Loucy (cell line): ENCODE data around the gene FOXP1.

Experiments
- H2AFZ ChIP-seq: fragments of 200-600 bp; sonication (generic); 2 replicates; pipeline ENCODE4 v1.6.0; 2016; ENCODE audit warnings: antibody characterized with exemption, mild to moderate bottlenecking, low read length, moderate library complexity
- H3F3A ChIP-seq: fragments of 200-600 bp; 2 replicates; pipeline ENCODE4 v1.6.0; 2016; ENCODE audit warnings: antibody characterized with exemption, low read depth, mild to moderate bottlenecking
- H3K27me3 ChIP-seq: fragments of 200-600 bp; sonication (generic); 2 replicates; pipeline ENCODE4 v1.6.1; 2014; ENCODE audit warnings: low read length, mild to moderate bottlenecking; ENCODE audit not compliant: insufficient read depth, poor library complexity, severe bottlenecking
- H3K36me3 ChIP-seq: fragments of 200-600 bp; sonication (generic); 2 replicates; pipeline ENCODE4 v1.6.1; 2016; ENCODE audit warnings: low read length; ENCODE audit not compliant: insufficient read depth
- H3K4me1 ChIP-seq: fragments of 200-600 bp; sonication (generic); 2 replicates; pipeline ENCODE4 v1.5.1; 2014; ENCODE audit warnings: low read length, mild to moderate bottlenecking; ENCODE audit not compliant: insufficient read depth, poor library complexity, severe bottlenecking
- H3K4me2 ChIP-seq: fragments of 200-600 bp; sonication (generic); 2 replicates; pipeline ENCODE4 v1.6.0; 2014; ENCODE audit warnings: antibody characterized with exemption, low read length, low read depth, mild to moderate bottlenecking; ENCODE audit not compliant: poor library complexity, severe bottlenecking
- H3K4me3 ChIP-seq: fragments of 200-600 bp; sonication (generic); 2 replicates; pipeline ENCODE4 v1.5.1; 2014; ENCODE audit warnings: low read length, mild to moderate bottlenecking, mixed read lengths; ENCODE audit not compliant: poor library complexity, severe bottlenecking
- H3K79me2 ChIP-seq: fragments of 200-600 bp; sonication (generic); 2 replicates; pipeline ENCODE4 v1.6.1; 2014; ENCODE audit warnings: low read length; ENCODE audit not compliant: insufficient read depth
- H3K9ac ChIP-seq: fragments of 200-600 bp; sonication (generic); 2 replicates; pipeline ENCODE4 v1.6.0; 2014; ENCODE audit warnings: mild to moderate bottlenecking, low read depth, low read length, moderate library complexity; ENCODE audit not compliant: poor library complexity, severe bottlenecking
- H3K9me2 ChIP-seq: fragments of 200-600 bp; sonication (generic); replicated peaks from 2 replicates; pipeline ENCODE4 v1.6.1; 2016; ENCODE audit warnings: low read depth, low read length, mixed read lengths
- H3K9me3 ChIP-seq: fragments of 200-600 bp; sonication (generic); 2 replicates; pipeline ENCODE4 v1.6.1; 2014; ENCODE audit warnings: mild to moderate bottlenecking, antibody characterized with exemption, low read length, low read depth; ENCODE audit not compliant: insufficient read depth
- H4K20me1 ChIP-seq: fragments of 200-600 bp; sonication (generic); 2 replicates; pipeline ENCODE4 v1.6.0; 2014; ENCODE audit warnings: antibody characterized with exemption, low read length, mild to moderate bottlenecking; ENCODE audit not compliant: insufficient read depth, poor library complexity, severe bottlenecking
- EZH2phosphoT487 ChIP-seq: fragments of 200-600 bp; IDR thresholded peaks from 2 replicates; pipeline ENCODE4 v1.6.1; 2018; ENCODE audit warnings: antibody characterized with exemption, mild to moderate bottlenecking, moderate library complexity, borderline replicate concordance
- TF ChIP-seq, protein P1 (sequence below): fragments of 200-600 bp; sonication (generic); conservative IDR thresholded peaks from 2 replicates; pipeline ENCODE4 v1.5.1; 2014; ENCODE audit warnings: mild to moderate bottlenecking, antibody characterized with exemption, low read length

Gene FOXP1

DNA sequence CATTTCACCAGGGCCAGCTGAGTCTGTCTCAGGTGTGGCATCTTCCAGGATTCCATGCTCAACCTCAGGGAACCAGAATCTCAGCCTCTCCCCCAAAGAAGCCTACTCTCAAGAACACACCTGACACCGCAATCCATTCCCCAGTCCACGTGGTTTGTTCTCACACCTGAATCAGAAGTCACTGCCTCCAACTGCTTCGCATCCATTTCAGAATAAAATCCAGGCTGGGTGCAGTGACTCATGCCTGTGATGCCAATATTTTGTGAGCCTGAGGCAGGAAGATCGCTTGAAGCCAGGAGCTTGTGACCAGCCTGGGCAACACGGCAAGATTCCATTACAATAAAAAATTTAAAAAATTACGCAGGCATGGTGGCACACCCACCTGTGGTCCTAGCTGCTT, 212.2 kb downstream of the FOXP1 start:
- Histone ChIP-seq H3F3A (no peaks in the 10 kb centered on the region), H3K4me3 (no peak overlapping the region), H4K20me1 (no peaks in the 10 kb centered on the region), H3K9me3 (no peaks in the 10 kb centered on the region), H3K27me3 (no peaks in the 10 kb centered on the region), H3K9me2 (no peaks in the 10 kb centered on the region), H3K4me1 (no peaks in the 10 kb centered on the region), H3K9ac (no peak overlapping the region), H3K79me2 (peaks cover 18% of the 10 kb centered on the region; the same call in 1 of the 2 replicates), H3K4me2 (no peak overlapping the region), H2AFZ (no peak overlapping the region), H3K36me3 (no peaks in the 10 kb centered on the region)
- TF ChIP-seq, protein P1, sequence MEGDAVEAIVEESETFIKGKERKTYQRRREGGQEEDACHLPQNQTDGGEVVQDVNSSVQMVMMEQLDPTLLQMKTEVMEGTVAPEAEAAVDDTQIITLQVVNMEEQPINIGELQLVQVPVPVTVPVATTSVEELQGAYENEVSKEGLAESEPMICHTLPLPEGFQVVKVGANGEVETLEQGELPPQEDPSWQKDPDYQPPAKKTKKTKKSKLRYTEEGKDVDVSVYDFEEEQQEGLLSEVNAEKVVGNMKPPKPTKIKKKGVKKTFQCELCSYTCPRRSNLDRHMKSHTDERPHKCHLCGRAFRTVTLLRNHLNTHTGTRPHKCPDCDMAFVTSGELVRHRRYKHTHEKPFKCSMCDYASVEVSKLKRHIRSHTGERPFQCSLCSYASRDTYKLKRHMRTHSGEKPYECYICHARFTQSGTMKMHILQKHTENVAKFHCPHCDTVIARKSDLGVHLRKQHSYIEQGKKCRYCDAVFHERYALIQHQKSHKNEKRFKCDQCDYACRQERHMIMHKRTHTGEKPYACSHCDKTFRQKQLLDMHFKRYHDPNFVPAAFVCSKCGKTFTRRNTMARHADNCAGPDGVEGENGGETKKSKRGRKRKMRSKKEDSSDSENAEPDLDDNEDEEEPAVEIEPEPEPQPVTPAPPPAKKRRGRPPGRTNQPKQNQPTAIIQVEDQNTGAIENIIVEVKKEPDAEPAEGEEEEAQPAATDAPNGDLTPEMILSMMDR, result no peak
- no peak for TF ChIP-seq EZH2phosphoT487

DNA sequence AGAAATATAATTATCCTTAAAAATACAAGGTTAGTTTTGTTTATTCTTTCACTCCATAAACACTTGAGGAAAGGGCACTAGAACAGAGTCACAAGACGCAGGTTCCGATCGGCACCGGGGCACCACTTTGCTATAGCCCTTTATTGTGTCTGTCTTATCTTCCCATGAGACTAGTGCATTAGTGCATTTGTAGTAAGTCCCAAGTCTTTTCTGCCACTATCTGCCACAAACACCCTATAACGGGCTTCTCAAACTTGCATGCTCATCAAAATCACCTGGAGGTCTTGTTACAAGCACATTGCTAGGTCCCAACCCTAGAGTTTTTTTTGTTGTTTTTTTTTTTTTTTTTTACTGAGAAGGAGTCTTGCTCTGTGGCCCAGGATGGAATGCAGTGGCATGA, 213.1 kb downstream of the FOXP1 start:
- no peaks in the 10 kb centered on the region for H3K36me3 ChIP-seq
- H3K4me1 ChIP-seq, result no peaks in the 10 kb centered on the region
- H3K4me2 ChIP-seq, result no peak overlapping the region
- no peak overlapping the region for H3K4me3 ChIP-seq
- H4K20me1 ChIP-seq, result no peaks in the 10 kb centered on the region
- no peaks in the 10 kb centered on the region for H3K9me2 ChIP-seq
- no peak for TF ChIP-seq EZH2phosphoT487
- TF ChIP-seq, protein P1, result no peak
- no peaks in the 10 kb centered on the region for H3K27me3 ChIP-seq
- no peak overlapping the region for H3K9ac ChIP-seq
- H2AFZ ChIP-seq, result no peak overlapping the region
- H3F3A ChIP-seq, result no peaks in the 10 kb centered on the region
- peaks cover 17% of the 10 kb centered on the region; the same call in 1 of the 2 replicates for H3K79me2 ChIP-seq
- no peaks in the 10 kb centered on the region for H3K9me3 ChIP-seq

DNA sequence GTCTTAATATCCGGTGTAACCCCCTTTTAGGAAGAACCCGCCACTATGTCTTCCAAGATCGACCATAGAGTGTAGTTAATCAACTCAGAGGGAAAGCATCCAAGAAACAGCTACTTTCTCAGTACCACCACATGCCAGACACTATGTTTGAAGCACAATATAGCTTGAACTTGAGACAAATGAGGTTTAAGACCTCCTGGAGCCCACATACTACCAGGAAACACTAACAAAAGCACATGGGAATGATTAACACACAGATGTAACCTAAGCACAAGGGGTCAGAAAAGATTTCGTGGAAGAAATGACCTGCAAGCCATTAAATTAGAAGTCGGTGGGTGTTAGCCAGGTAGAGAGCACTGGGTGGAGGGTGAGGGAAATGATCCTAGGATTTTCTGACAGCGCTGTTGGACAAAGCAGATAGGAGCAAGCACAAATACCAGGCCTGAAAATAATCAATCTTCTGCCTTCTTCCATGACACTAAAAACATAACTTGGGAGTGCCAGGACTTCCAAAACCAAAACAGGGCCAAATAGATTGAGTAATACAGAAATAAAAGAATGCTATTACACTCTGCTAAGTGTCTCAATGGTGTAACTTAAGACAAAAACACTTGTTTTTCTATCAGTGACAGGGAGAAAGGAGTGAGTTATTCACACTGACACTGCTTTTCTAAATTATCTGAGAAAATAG, 213.7 kb downstream of the FOXP1 start:
- Histone ChIP-seq H3K4me2 (no peak overlapping the region), H3K27me3 (no peaks in the 10 kb centered on the region)

More for the DNA sequence above, 213.7 kb downstream of the FOXP1 start:
- TF ChIP-seq, protein P1, result no peak
- no peak for TF ChIP-seq EZH2phosphoT487
- H3K9ac ChIP-seq, result no peak overlapping the region
- no peak overlapping the region for H3K4me3 ChIP-seq
- no peaks in the 10 kb centered on the region for H4K20me1 ChIP-seq
- H2AFZ ChIP-seq, result no peak overlapping the region
- H3K79me2 ChIP-seq, result peaks cover 22% of the 10 kb centered on the region
- peaks cover 4% of the 10 kb centered on the region for H3K4me1 ChIP-seq
- H3K9me2 ChIP-seq, result no peaks in the 10 kb centered on the region
- H3K9me3 ChIP-seq, result no peaks in the 10 kb centered on the region
- H3F3A ChIP-seq, result no peaks in the 10 kb centered on the region
- no peaks in the 10 kb centered on the region for H3K36me3 ChIP-seq
